GM23338 (cell line): ENCODE data around the gene SLX9. TPM values are rescaled to one million over a fixed set of nuclear protein-coding genes. Genes with fewer than 3 reads are reported as not detected.

Experiments used
- ATAC-seq: fragments of 200-7000 bp; cut with Tn5 transposase; 3 replicates; pipeline ENCODE4 v1.9.1; 2020
- DNase-seq: peaks from one replicate; pipeline ENCODE4 v3.0.0-alpha.2; 2015; ENCODE audit warnings: low spot score
- H2AFZ ChIP-seq: fragments of 200-600 bp; sonication (generic); 2 replicates; pipeline ENCODE4 v1.8.0; 2016; ENCODE audit warnings: antibody characterized with exemption, mild to moderate bottlenecking, moderate library complexity
- H3F3A ChIP-seq: fragments of 200-600 bp; sonication (generic); replicated peaks from 2 replicates; pipeline ENCODE4 v1.8.0; 2017; ENCODE audit warnings: antibody characterized with exemption, mixed run types, low read depth
- H3K27ac ChIP-seq: fragments of 200-600 bp; sonication (generic); 2 replicates; pipeline ENCODE4 v1.6.1; 2016; ENCODE audit warnings: low read depth
- H3K27me3 ChIP-seq: fragments of 200-600 bp; sonication (generic); 2 replicates; pipeline ENCODE4 v1.8.0; 2016; ENCODE audit warnings: mild to moderate bottlenecking, mixed run types, moderate library complexity; ENCODE audit not compliant: insufficient read depth
- H3K36me3 ChIP-seq: fragments of 200-600 bp; sonication (generic); 2 replicates; pipeline ENCODE4 v1.8.0; 2016; ENCODE audit warnings: mild to moderate bottlenecking; ENCODE audit not compliant: insufficient read depth
- H3K4me1 ChIP-seq: fragments of 200-600 bp; sonication (generic); 2 replicates; pipeline ENCODE4 v1.8.0; 2016; ENCODE audit warnings: mild to moderate bottlenecking, moderate library complexity; ENCODE audit not compliant: insufficient read depth
- H3K4me2 ChIP-seq: fragments of 200-600 bp; sonication (generic); 2 replicates; pipeline ENCODE4 v1.7.1; 2017; ENCODE audit warnings: mixed run types
- H3K4me3 ChIP-seq: fragments of 200-600 bp; sonication (generic); 2 replicates; pipeline ENCODE4 v1.6.1; 2016; ENCODE audit warnings: mixed run types
- H3K79me2 ChIP-seq: fragments of 200-600 bp; sonication (generic); replicated peaks from 2 replicates; pipeline ENCODE4 v1.8.0; 2017; ENCODE audit warnings: mild to moderate bottlenecking; ENCODE audit not compliant: insufficient read depth
- H3K9me2 ChIP-seq: fragments of 200-600 bp; sonication (generic); 2 replicates; pipeline ENCODE4 v1.8.0; 2017; ENCODE audit not compliant: insufficient read depth
- H4K20me1 ChIP-seq: fragments of 200-600 bp; sonication (generic); replicated peaks from 2 replicates; pipeline ENCODE4 v1.8.0; 2017; ENCODE audit warnings: mild to moderate bottlenecking; ENCODE audit not compliant: insufficient read depth
- H3K27ac Mint-ChIP-seq: 2 replicates; pipeline ENCODE4 v1.8.0; 2020; ENCODE audit warnings: inconsistent platforms, mild to moderate bottlenecking, moderate library complexity, mixed read lengths
- H3K27me3 Mint-ChIP-seq: 3 replicates; pipeline ENCODE4 v1.8.0; 2022; ENCODE audit warnings: low read depth, mild to moderate bottlenecking, moderate library complexity, mixed read lengths, inconsistent platforms; ENCODE audit not compliant: insufficient read depth, poor library complexity
- H3K36me3 Mint-ChIP-seq: 3 replicates; pipeline ENCODE4 v1.8.0; 2021; ENCODE audit warnings: low read depth, mild to moderate bottlenecking, inconsistent platforms, moderate library complexity, mixed read lengths
- H3K4me1 Mint-ChIP-seq: 3 replicates; pipeline ENCODE4 v1.8.0; 2020; ENCODE audit warnings: mild to moderate bottlenecking, inconsistent platforms, mixed read lengths
- H3K4me3 Mint-ChIP-seq: 3 replicates; pipeline ENCODE4 v1.8.0; 2021; ENCODE audit warnings: moderate library complexity, mild to moderate bottlenecking, inconsistent platforms, mixed read lengths
- H3K9me3 Mint-ChIP-seq: 3 replicates; pipeline ENCODE4 v1.8.0; 2020; ENCODE audit warnings: moderate library complexity, mild to moderate bottlenecking, inconsistent platforms, mixed read lengths
- CREB1 ChIP-seq: fragments of 250-450 bp; sonication (Bioruptor Pico); IDR thresholded peaks from 2 replicates; pipeline ENCODE4 v1.5.0; 2020; ENCODE audit warnings: low read depth, mild to moderate bottlenecking, moderate library complexity
- JUNB ChIP-seq: IDR thresholded peaks from one replicate; pipeline ENCODE4 v1.6.1; 2016; ENCODE audit warnings: antibody characterized with exemption; ENCODE audit not compliant: unreplicated experiment
- NANOG ChIP-seq: IDR thresholded peaks from 2 replicates; pipeline ENCODE4 v1.6.1; 2016; ENCODE audit warnings: antibody characterized with exemption, borderline replicate concordance
- POLR2AphosphoS5 ChIP-seq: IDR thresholded peaks from 2 replicates; pipeline ENCODE4 v1.6.1; 2016; ENCODE audit warnings: antibody characterized with exemption, low read depth
- STAT1 ChIP-seq: IDR thresholded peaks from one replicate; pipeline ENCODE4 v1.6.1; 2016; ENCODE audit warnings: antibody characterized with exemption; ENCODE audit not compliant: unreplicated experiment
- ZNF114 ChIP-seq: fragments of 250-450 bp; sonication (Bioruptor Pico); IDR thresholded peaks from 2 replicates; pipeline ENCODE4 v1.5.0; 2020; ENCODE audit warnings: mild to moderate bottlenecking, moderate library complexity
- polyA plus RNA-seq: library from polyadenylated mRNA; unstranded; fragments of >200 nt; fragmentation: Nextera tagmentation; extraction: Ambion mirVana; gene quantifications from 2 replicates; pipeline ENCODE4 v1.2.1, GENCODE V29; 2016
- total RNA-seq: library from RNA; depleted of rRNA; stranded (reverse); fragments of >200 nt; shearing (Covaris generic); gene quantifications from 2 replicates; pipeline ENCODE4 v1.2.3, GENCODE V29; 2014
- TF ChIP-seq, protein P1 (sequence below): fragments of 250-450 bp; sonication (Bioruptor Pico); IDR thresholded peaks from 2 replicates; pipeline ENCODE4 v1.5.0; 2020; ENCODE audit warnings: mild to moderate bottlenecking, moderate library complexity
- TF ChIP-seq, protein P2 (sequence below), 2 experiments: fragments of 200-600 bp in 1 of 2; sonication (generic) in 1 of 2; conservative IDR thresholded peaks; 2 replicates each; pipeline versions ENCODE4 v1.5.1 to v1.6.1; 2016 to 2017; ENCODE audit warnings: antibody characterized with exemption in 2 of 2, low read depth in 2 of 2, mild to moderate bottlenecking in 2 of 2, moderate library complexity in 1 of 2
- TF ChIP-seq, protein P3 (sequence below): IDR thresholded peaks from one replicate; pipeline ENCODE4 v1.6.1; 2018; ENCODE audit warnings: antibody characterized with exemption; ENCODE audit not compliant: unreplicated experiment

SLX9 gene
- total and polyA plus RNA-seq, 2 experiments from 2014 or later: 41.5 to 46.9 TPM

DNA sequence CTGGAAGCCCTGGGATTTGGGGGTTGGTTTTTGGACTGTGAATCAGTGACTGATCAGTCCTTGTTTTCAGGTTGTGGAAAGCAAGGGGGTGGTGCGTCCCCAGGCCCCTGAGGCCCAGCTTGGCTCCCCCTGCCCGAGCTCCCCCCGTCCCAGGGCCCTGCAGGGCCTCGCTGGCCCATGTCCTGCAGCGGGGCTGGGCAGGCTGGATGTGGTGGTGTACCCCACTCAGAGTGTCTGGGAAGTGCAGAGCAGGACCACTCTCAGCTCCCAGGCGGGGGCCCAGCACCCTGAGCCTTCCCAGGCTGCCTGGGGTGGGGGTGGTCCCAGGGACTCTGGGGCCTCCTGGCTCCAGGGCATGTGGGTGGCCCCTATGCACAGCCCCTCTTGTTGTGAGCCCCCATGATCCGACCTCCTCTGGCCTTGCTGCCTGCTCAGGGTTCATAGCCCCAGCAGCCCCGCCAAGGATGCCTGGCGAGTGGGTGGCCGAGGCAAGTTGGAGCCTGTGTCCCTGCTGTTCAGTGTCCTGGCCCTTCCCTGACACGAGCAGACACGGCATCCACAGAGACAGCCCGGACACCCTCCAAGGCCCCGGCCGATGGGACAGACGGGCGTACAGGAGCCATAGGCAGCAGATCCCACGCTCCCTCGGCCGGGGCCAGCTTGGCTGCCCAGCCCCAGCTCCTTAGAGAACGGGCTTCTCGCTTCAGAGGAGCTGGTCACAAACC is 37.9 kb downstream of the SLX9 start:
- Histone ChIP-seq H3K27ac (no peak overlapping the region), H3F3A (no peaks in the 10 kb centered on the region), H3K9me2 (no peaks in the 10 kb centered on the region), H3K36me3 (no peaks in the 10 kb centered on the region), H3K27me3 (no peaks in the 10 kb centered on the region), H2AFZ (no peak overlapping the region), H3K4me1 (no peaks in the 10 kb centered on the region), H3K4me3 (no peak overlapping the region), H4K20me1 (peaks cover 9% of the 10 kb centered on the region; the same call in 1 of the 2 replicates), H3K4me2 (no peak overlapping the region), H3K79me2 (no peaks in the 10 kb centered on the region)
- no peaks in the 10 kb centered on the region; the same call in 2 of the 3 replicates for H3K4me1 Mint-ChIP-seq
- no peak for TF ChIP-seq CREB1
- no peak for TF ChIP-seq NANOG
- no peak for TF ChIP-seq STAT1
- TF ChIP-seq, protein P1, sequence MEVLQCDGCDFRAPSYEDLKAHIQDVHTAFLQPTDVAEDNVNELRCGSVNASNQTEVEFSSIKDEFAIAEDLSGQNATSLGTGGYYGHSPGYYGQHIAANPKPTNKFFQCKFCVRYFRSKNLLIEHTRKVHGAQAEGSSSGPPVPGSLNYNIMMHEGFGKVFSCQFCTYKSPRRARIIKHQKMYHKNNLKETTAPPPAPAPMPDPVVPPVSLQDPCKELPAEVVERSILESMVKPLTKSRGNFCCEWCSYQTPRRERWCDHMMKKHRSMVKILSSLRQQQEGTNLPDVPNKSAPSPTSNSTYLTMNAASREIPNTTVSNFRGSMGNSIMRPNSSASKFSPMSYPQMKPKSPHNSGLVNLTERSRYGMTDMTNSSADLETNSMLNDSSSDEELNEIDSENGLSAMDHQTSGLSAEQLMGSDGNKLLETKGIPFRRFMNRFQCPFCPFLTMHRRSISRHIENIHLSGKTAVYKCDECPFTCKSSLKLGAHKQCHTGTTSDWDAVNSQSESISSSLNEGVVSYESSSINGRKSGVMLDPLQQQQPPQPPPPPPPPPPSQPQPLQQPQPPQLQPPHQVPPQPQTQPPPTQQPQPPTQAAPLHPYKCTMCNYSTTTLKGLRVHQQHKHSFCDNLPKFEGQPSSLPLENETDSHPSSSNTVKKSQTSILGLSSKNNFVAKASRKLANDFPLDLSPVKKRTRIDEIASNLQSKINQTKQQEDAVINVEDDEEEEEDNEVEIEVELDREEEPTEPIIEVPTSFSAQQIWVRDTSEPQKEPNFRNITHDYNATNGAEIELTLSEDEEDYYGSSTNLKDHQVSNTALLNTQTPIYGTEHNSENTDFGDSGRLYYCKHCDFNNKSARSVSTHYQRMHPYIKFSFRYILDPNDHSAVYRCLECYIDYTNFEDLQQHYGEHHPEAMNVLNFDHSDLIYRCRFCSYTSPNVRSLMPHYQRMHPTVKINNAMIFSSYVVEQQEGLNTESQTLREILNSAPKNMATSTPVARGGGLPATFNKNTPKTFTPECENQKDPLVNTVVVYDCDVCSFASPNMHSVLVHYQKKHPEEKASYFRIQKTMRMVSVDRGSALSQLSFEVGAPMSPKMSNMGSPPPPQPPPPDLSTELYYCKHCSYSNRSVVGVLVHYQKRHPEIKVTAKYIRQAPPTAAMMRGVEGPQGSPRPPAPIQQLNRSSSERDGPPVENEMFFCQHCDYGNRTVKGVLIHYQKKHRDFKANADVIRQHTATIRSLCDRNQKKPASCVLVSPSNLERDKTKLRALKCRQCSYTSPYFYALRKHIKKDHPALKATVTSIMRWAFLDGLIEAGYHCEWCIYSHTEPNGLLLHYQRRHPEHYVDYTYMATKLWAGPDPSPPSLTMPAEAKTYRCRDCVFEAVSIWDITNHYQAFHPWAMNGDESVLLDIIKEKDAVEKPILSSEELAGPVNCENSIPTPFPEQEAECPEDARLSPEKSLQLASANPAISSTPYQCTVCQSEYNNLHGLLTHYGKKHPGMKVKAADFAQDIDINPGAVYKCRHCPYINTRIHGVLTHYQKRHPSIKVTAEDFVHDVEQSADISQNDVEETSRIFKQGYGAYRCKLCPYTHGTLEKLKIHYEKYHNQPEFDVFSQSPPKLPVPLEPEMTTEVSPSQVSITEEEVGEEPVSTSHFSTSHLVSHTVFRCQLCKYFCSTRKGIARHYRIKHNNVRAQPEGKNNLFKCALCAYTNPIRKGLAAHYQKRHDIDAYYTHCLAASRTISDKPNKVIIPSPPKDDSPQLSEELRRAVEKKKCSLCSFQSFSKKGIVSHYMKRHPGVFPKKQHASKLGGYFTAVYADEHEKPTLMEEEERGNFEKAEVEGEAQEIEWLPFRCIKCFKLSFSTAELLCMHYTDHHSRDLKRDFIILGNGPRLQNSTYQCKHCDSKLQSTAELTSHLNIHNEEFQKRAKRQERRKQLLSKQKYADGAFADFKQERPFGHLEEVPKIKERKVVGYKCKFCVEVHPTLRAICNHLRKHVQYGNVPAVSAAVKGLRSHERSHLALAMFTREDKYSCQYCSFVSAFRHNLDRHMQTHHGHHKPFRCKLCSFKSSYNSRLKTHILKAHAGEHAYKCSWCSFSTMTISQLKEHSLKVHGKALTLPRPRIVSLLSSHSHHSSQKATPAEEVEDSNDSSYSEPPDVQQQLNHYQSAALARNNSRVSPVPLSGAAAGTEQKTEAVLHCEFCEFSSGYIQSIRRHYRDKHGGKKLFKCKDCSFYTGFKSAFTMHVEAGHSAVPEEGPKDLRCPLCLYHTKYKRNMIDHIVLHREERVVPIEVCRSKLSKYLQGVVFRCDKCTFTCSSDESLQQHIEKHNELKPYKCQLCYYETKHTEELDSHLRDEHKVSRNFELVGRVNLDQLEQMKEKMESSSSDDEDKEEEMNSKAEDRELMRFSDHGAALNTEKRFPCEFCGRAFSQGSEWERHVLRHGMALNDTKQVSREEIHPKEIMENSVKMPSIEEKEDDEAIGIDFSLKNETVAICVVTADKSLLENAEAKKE (CRISPR knock-in tag): no peak
- TF ChIP-seq, protein P2, sequence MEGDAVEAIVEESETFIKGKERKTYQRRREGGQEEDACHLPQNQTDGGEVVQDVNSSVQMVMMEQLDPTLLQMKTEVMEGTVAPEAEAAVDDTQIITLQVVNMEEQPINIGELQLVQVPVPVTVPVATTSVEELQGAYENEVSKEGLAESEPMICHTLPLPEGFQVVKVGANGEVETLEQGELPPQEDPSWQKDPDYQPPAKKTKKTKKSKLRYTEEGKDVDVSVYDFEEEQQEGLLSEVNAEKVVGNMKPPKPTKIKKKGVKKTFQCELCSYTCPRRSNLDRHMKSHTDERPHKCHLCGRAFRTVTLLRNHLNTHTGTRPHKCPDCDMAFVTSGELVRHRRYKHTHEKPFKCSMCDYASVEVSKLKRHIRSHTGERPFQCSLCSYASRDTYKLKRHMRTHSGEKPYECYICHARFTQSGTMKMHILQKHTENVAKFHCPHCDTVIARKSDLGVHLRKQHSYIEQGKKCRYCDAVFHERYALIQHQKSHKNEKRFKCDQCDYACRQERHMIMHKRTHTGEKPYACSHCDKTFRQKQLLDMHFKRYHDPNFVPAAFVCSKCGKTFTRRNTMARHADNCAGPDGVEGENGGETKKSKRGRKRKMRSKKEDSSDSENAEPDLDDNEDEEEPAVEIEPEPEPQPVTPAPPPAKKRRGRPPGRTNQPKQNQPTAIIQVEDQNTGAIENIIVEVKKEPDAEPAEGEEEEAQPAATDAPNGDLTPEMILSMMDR (conservative IDR thresholded peaks at IDR 0.05; ENCODE audit: low read depth in 2 of 2): no peak
- no peak for TF ChIP-seq ZNF114
- TF ChIP-seq POLR2AphosphoS5: no peak
- TF ChIP-seq, protein P3, sequence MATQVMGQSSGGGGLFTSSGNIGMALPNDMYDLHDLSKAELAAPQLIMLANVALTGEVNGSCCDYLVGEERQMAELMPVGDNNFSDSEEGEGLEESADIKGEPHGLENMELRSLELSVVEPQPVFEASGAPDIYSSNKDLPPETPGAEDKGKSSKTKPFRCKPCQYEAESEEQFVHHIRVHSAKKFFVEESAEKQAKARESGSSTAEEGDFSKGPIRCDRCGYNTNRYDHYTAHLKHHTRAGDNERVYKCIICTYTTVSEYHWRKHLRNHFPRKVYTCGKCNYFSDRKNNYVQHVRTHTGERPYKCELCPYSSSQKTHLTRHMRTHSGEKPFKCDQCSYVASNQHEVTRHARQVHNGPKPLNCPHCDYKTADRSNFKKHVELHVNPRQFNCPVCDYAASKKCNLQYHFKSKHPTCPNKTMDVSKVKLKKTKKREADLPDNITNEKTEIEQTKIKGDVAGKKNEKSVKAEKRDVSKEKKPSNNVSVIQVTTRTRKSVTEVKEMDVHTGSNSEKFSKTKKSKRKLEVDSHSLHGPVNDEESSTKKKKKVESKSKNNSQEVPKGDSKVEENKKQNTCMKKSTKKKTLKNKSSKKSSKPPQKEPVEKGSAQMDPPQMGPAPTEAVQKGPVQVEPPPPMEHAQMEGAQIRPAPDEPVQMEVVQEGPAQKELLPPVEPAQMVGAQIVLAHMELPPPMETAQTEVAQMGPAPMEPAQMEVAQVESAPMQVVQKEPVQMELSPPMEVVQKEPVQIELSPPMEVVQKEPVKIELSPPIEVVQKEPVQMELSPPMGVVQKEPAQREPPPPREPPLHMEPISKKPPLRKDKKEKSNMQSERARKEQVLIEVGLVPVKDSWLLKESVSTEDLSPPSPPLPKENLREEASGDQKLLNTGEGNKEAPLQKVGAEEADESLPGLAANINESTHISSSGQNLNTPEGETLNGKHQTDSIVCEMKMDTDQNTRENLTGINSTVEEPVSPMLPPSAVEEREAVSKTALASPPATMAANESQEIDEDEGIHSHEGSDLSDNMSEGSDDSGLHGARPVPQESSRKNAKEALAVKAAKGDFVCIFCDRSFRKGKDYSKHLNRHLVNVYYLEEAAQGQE: no peak
- TF ChIP-seq JUNB: no peak
- no peak for ATAC-seq
- no peaks in the 10 kb centered on the region for H3K9me3 Mint-ChIP-seq
- H3K36me3 Mint-ChIP-seq: peaks cover 13% of the 10 kb centered on the region
- H3K4me3 Mint-ChIP-seq: no peak overlapping the region
- no peak overlapping the region for H3K27ac Mint-ChIP-seq
- H3K27me3 Mint-ChIP-seq: peaks cover 10% of the 10 kb centered on the region
- DNase-seq: no peak
